OCI-M1 (cell line): Measurements from ENCODE around the gene IL17A.
A peak's percentile ranks its signal among the peaks of the same experiment; 100 is the strongest.

ENCODE experiments used
- DNase-seq: peaks from one replicate; lab custom pipeline; 2025; lab: John Stamatoyannopoulos, UW

IL17A gene

DNA sequence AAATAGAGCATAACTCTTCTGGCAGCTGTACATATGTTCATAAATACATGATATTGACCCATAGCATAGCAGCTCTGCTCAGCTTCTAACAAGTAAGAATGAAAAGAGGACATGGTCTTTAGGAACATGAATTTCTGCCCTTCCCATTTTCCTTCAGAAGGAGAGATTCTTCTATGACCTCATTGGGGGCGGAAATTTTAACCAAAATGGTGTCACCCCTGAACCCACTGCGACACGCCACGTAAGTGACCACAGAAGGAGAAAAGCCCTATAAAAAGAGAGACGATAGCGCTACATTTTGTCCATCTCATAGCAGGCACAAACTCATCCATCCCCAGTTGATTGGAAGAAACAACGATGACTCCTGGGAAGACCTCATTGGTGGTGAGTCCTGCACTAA lies at the start of gene IL17A:
Gene IL17A (plus strand): TSS at position 301 of the 400 bp plus-strand sequence. CDS start 57 bp downstream, at position 358.
- DNase-seq = no peak

- no peak for DNase-seq
Observed at GRCh38 chr6:52136934-52137467, 49.2 kb upstream of the IL17A start.

GRCh38 chr6:52138284-52138683 lies 47.9 kb upstream of the IL17A start:
- no peak for DNase-seq

- DNase-seq = no peak
Observed at GRCh38 chr6:52139985-52140680, 46.0 kb upstream of the IL17A start.

GRCh38 chr6:52141596-52141995 lies 44.6 kb upstream of the IL17A start:
- DNase-seq = no peak

DNA sequence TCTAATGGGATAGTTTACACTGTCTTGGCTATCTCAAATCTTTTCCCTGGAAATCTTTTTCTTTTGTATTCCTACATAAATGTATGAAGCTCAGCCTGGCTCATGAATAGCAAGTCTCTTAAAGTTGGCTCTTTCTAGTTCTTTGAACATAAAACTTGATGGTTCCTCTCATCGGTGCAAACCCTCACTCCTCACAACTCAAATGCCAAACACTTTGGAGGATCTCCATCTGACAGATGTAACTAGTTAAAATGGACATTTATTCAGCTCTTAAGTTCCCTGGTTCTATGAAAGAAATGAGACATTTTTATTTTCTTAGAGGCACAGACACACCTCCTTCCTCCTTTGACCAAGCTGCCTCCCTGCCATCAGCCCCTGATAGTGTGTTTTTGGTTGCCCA lies 43.6 kb upstream of the IL17A start:
- DNase-seq = no peak

GRCh38 chr6:52143551-52143950 lies 42.6 kb upstream of the IL17A start:
- no peak for DNase-seq

DNA sequence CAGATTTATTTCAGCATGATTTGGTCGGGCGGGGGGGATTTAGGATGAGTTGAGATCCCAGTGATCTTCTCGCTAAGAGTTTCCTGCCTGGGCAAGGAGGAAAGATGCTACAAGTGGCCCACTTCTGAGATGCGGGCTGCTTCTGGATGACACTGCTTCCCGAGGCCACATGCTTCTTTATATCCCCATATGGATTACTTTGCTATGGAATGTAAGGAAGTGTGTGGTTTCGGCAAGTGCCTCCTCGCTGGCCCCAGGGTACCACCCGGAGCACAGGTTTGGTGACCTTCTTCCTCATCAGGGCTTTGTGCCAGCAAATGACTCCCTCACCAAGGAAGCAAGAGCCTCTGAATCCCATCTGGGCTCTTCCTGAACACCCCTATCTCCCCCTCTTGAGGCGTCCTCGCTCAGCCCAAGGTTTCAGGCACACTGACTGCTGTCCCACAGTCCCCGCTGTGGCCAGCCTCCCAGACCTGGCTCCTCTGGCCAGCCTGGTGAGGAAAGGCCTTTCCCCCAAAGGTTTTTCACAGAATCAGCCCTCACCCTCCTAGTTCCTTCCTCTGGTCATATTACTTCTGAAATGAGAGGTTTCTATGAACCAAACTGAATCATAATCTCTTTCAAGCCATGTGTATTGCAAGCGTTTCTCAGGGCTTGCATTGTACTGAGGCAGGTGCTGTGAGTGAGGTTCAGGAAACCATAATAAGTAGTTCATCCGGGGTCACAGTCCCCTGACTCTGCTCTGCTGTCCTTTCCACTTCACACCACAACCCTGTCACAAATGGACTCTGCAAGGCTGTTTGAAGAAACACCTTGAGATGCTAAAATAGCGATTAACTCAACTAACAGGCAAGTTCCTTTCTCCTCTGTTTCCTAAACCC lies 41.7 kb upstream of the IL17A start:
- no peak for DNase-seq

DNA sequence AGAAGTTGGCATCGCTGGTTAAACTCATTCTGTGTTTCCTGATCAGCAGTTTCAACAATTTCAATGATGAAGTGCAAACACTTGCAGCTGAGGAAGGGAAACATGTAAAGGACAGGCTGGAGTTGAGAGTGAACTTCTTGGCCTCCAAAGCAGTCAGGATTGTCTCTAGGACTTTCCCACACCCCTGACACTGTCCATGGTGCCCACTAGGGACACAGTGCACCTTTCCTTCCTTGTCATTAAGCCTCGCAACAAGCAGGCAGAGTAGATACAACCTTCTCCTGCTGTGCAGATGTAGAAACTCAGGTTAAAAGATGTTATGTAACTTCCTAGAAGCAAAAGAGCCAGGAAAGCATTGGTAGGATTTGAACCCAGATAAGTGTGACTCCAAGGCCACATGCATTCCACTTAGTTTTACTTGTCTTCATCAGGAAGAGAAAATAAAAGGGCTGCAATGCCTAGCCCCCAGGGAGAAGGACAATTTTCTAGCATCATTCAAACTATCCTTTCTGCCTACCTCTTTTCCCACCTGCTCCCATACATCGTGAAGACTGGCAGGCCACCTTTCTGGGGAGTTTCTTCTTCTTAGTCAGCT lies 39.2 kb upstream of the IL17A start:
- no peak for DNase-seq

DNA sequence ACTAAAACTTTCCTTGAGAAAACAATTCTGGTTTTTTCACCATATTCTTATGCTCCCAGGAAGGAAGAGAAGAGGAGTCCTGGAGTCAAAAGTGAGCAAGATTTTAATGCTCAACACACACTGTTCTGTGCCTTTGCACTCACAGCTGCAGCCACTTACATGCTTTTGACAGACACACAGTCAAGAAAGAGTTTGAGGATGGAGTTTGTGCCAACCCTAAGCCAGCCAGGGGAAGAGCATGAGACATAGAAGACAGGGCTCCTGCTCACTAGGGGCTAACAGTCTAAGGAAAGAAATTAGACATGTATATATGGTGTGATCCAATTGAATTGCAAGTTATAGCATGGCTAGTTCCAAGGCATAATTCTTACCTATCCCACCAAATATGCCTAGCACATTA lies 37.1 kb upstream of the IL17A start:
- DNase-seq = no peak

GRCh38 chr6:52149949-52150348 lies 36.2 kb upstream of the IL17A start:
- DNase-seq = no peak

DNA sequence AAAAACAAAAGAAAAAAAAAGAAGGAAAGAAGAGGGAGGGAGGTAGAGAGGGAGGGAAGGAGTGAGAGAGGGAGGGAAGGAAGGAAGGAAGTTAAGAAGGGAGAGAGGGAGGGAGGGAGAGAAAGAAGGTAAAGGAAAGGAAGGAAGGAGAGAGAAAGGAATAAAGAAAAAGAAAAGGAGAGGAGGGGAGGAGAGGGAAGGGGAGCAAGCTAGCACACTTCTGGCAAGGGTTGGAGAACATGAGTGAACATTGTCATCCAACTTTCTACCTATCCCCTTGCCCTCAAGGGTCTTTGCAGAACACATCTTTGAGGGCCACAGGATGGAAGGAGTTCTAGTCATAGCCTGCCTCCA lies 34.1 kb upstream of the IL17A start:
- DNase-seq = no peak

DNA sequence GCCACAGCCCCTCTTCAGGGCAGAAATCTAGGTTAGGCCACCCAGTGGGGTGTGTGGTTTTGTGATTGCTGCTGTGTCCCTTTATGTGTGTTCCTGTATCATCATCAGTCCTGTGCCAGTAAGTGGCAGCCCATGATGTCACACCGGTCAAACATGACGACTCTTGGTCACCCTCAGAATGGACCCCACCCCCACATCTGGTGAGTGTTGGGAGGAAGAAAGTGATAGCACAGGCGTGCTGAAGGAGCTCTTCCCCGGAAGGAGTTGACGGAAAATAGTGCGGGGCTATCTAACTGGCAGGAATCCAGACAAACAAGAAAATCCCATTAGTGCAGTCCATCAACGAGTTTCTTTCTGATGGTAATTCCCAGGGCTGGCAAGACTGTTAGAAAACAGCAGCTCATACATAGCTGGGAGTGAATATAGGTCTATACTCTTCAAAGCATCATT lies 33.4 kb upstream of the IL17A start:
- DNase-seq = no peak

DNA sequence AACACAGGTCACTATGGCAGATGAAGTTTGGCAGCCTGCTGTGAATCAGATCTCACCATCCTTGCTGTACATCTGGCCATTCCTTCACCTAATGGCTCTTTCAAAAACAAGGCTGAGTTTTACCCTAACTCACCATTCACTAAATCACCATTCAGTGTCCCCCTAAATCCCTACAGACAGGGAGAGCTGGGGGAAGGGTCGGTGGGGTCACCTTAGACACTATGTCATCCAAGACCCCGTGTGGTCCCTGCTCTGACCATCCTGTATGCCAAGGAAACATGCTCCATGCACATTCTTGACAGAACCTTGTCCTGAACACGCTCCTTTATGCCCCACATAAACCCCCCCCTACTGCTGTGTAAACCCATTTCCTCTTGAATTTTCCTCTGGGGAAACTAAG lies 31.8 kb upstream of the IL17A start:
- no peak for DNase-seq

DNA sequence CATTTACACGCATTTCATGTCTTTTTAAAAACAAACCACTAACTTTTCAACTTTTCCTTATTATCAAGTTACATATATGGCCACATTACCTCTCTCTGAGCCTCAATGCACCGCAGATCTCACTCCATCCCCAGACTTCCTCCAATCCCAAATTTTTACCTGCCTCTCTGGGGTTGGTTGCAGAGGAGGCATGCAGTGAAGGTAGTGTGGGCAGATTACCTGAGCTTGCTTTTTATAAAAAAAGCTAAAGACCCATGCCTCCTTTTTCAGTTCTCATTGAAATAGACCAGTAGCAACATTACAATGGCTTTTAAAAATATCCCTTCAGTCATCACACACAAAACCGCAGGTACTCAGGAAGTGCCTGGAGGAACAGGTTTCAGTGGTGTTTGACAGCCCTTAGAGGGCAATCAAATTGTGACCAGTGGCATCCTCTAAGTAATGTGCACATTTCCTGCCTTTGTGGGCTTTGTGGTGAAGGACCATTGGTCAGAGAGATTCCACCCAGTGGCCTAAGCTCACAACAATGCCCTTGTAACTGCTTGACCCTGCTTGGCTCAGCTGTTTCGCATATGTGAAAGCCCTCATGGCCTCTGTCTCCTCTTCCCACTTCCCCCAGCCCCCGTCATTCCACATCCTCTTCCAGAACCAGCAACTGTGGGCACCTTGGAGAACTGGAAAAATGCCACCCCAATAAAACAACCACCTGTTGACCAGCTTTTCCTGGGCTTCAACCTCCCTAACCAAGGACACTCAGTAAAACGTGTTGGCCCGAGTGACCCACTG lies 30.2 kb upstream of the IL17A start:
- DNase-seq = peak; percentile 19

DNA sequence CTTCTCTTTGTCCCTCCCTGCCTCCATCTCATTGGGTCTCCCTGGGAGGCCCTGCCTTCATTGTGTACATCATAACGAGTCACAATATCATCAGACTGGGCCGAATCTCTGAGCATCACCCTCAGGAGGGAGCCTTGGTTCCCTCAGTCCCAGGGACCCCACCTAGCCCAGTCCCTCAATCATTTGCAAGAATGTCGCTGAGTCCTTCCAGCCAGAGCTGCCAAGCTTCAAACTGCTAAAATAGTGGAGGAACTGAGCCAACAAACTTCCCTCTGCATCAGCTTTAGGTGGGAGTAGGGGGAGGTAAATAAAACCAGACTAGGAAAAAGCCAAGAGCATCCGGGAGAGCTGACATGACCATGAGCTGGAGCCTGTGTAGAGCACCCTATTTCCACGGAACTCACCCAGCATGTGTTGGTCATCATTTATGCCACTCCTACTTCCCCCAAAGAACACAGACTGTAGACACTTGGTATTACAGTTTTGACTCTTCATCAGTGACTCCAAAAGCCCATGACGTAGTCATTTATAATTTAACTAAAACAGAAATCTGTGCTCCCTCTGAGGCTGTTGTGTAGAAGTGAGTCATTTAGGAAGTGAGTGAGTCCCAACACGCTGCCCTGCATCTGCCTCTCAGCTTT lies 28.8 kb upstream of the IL17A start:
- DNase-seq = no peak

DNA sequence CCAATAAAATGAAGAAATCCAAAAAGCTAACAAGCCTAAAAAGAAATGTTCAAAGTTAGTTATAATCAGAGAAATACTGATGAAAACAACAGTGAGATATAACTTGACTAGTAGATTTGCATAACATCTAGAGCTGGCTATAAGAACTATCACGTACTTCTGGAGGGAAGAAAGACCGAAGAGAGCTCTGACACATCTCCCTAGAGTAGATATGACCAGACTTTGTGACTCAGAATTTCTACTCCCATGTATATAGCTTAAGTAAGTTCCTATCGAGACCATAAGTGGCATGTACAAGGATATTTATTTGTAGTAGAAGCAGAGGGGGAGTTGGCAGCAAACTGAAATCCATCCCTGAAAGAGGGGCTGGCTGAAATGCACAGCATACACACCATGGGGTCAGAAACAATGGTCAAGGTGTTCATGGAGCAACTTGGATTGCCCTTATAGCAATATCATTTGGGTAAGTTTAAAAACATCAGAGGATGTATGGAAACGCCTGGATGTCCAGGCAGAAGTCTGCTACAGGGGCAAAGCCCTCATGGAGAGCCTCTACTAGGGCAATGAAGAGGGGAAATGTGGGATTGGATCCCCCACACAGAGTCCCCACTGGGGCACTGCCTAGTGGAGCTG lies 25.6 kb upstream of the IL17A start:
- no peak for DNase-seq

- no peak for DNase-seq
Observed at GRCh38 chr6:52161689-52162438, 24.3 kb upstream of the IL17A start.

- DNase-seq = peak; percentile 81
Observed at GRCh38 chr6:52162940-52163908, 23.0 kb upstream of the IL17A start.
